ENCODE measurements around the gene PNMT.

GRCh38 chr17:39687101-39687545 is 18.9 kb downstream of the PNMT start:
- no peak for TF ChIP-seq FOXM1 (IDR thresholded peaks at IDR 0.05; ENCODE audit: borderline replicate concordance, low read depth)
- no peak for TF ChIP-seq ZBTB7A (IDR thresholded peaks at IDR 0.05; ENCODE audit: low read depth)
- TF ChIP-seq EP300 (IDR thresholded peaks at IDR 0.05; ENCODE audit: borderline replicate concordance): no peak
